ENCODE results near the gene CASZ1.

Gene CASZ1

GRCh38 chr1:10755970-10756521, 40.4 kb downstream of the CASZ1 start:
- Histone ChIP-seq H3K4me1 (ENCODE audit: insufficient read depth, poor library complexity, severe bottlenecking) (no peaks in the 10 kb centered on the region), H3K36me3 (ENCODE audit: low read depth) (no peaks in the 10 kb centered on the region), H3K9me3 (ENCODE audit: severe bottlenecking) (no peaks in the 10 kb centered on the region), H3K4me3 (ENCODE audit: severe bottlenecking) (no peak overlapping the region), H3K27ac (ENCODE audit: poor library complexity, severe bottlenecking) (no peak overlapping the region), H3K27me3 (ENCODE audit: insufficient read depth, poor library complexity, severe bottlenecking) (no peaks in the 10 kb centered on the region)
- no peak for DNase-seq (ENCODE audit: low spot score)
- TF ChIP-seq, protein P1, sequence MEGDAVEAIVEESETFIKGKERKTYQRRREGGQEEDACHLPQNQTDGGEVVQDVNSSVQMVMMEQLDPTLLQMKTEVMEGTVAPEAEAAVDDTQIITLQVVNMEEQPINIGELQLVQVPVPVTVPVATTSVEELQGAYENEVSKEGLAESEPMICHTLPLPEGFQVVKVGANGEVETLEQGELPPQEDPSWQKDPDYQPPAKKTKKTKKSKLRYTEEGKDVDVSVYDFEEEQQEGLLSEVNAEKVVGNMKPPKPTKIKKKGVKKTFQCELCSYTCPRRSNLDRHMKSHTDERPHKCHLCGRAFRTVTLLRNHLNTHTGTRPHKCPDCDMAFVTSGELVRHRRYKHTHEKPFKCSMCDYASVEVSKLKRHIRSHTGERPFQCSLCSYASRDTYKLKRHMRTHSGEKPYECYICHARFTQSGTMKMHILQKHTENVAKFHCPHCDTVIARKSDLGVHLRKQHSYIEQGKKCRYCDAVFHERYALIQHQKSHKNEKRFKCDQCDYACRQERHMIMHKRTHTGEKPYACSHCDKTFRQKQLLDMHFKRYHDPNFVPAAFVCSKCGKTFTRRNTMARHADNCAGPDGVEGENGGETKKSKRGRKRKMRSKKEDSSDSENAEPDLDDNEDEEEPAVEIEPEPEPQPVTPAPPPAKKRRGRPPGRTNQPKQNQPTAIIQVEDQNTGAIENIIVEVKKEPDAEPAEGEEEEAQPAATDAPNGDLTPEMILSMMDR (IDR thresholded peaks at IDR 0.05; ENCODE audit: poor library complexity, severe bottlenecking), result no peak
- ATAC-seq (ENCODE audit: low read depth), result peak; percentile 86

DNA sequence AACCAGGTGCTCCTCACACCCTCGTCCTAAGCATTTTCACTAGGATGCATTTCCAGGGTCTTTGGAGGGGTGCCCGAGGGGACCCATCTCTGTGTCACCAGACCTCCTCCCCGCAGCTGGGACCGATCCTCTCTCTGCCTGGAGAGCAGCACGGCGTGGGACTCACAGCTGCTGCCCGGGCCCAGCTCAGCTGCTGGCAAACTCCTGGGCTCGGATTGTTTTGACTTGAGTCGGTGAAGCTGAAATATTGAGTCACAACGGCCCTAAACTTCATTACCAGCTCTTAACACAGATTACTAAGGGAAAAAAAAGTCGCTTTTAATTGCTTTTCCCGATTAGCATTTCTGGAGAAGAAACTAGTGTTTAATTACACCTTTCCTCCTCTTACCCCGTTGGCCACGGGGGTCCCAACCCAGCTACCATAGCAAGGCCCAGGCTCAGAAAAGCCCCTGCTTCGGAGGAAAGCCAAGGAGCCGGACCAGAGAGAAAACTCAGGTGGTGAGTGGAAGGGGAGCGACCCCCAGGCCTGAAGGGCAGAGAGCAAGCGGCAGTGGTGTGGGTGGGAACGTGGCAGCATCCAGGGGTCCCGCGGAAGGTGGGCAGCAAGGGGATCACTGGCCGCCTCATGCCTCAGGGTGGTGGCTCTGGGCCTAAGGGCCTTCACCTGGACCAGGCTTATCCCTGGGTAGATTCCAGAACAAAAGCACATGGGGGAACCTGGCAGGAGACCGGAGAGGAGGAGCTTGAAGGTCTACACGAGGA, 41.7 kb downstream of the CASZ1 start:
- no peak for ATAC-seq (ENCODE audit: low read depth)
- TF ChIP-seq, protein P1 (IDR thresholded peaks at IDR 0.05; ENCODE audit: poor library complexity, severe bottlenecking), result no peak
- no peaks in the 10 kb centered on the region for H3K36me3 ChIP-seq (ENCODE audit: low read depth)

DNA sequence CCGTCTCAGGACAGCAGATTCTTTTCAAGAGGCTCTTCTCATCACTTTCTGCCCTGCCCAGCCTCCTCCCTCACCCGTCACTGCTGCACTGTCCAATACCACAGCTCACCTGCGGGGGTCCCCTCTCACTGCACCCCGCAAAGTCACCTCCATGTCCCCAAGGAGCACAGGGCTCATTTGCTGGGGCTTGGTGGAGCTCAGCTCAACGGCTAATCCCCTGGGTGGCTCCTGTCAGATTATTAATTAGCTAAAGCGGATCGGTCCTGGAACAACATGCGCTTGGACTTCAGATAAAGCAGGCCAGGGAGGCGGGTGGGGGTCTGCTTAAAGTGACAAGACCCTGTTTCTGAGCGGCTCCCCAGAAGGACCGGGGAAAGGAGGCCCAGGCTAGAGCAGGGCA, 43.1 kb downstream of the CASZ1 start:
- H3K27me3 ChIP-seq (ENCODE audit: insufficient read depth, poor library complexity, severe bottlenecking), result no peaks in the 10 kb centered on the region
- ATAC-seq (ENCODE audit: low read depth), result no peak
- DNase-seq (ENCODE audit: low spot score), result no peak
- H3K4me3 ChIP-seq (ENCODE audit: severe bottlenecking), result no peak overlapping the region
- no peaks in the 10 kb centered on the region for H3K36me3 ChIP-seq (ENCODE audit: low read depth)
- H3K4me1 ChIP-seq (ENCODE audit: insufficient read depth, poor library complexity, severe bottlenecking), result no peaks in the 10 kb centered on the region
- H3K27ac ChIP-seq (ENCODE audit: poor library complexity, severe bottlenecking), result no peak overlapping the region
- H3K9me3 ChIP-seq (ENCODE audit: severe bottlenecking), result no peaks in the 10 kb centered on the region
- TF ChIP-seq, protein P1 (IDR thresholded peaks at IDR 0.05; ENCODE audit: poor library complexity, severe bottlenecking), result no peak

More for the DNA sequence above, 41.7 kb downstream of the CASZ1 start:
- Histone ChIP-seq H3K27me3 (ENCODE audit: insufficient read depth, poor library complexity, severe bottlenecking) (no peaks in the 10 kb centered on the region), H3K4me1 (ENCODE audit: insufficient read depth, poor library complexity, severe bottlenecking) (no peaks in the 10 kb centered on the region), H3K4me3 (ENCODE audit: severe bottlenecking) (no peak overlapping the region), H3K9me3 (ENCODE audit: severe bottlenecking) (no peaks in the 10 kb centered on the region), H3K27ac (ENCODE audit: poor library complexity, severe bottlenecking) (no peak overlapping the region)
- DNase-seq (ENCODE audit: low spot score), result no peak

DNA sequence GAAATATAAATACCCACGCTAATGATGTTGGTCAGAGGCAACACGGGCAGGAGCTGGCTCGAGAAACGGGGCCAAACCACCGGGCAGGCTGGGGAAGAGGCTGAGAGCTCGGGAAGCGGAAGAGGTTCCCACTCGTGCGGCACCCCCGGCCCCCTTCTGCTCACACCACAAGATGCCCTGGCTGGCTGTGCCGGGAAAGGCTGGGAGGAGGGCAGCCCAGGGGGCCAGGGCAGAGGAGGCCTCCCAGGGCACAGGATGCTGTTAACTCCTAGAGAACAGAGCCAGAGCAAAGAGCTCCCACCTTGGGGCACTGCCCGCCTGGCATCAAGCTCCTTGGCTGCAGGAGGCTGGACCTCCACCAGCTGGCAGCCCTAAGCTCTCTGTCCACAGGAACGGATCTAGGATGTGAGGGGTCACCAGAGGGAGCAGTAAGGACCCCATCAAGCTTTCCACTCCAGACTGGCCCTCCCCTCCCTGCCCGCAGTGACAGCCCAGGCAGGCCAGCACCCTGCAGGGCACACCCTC, 44.8 kb downstream of the CASZ1 start:
- TF ChIP-seq, protein P1 (IDR thresholded peaks at IDR 0.05; ENCODE audit: poor library complexity, severe bottlenecking), result no peak
- H3K4me3 ChIP-seq (ENCODE audit: severe bottlenecking), result no peak overlapping the region
- no peak for DNase-seq (ENCODE audit: low spot score)
- no peaks in the 10 kb centered on the region for H3K4me1 ChIP-seq (ENCODE audit: insufficient read depth, poor library complexity, severe bottlenecking)
- no peaks in the 10 kb centered on the region for H3K36me3 ChIP-seq (ENCODE audit: low read depth)
- no peaks in the 10 kb centered on the region for H3K27me3 ChIP-seq (ENCODE audit: insufficient read depth, poor library complexity, severe bottlenecking)
- ATAC-seq (ENCODE audit: low read depth), result no peak
- H3K9me3 ChIP-seq (ENCODE audit: severe bottlenecking), result no peaks in the 10 kb centered on the region
- H3K27ac ChIP-seq (ENCODE audit: poor library complexity, severe bottlenecking), result no peak overlapping the region

DNA sequence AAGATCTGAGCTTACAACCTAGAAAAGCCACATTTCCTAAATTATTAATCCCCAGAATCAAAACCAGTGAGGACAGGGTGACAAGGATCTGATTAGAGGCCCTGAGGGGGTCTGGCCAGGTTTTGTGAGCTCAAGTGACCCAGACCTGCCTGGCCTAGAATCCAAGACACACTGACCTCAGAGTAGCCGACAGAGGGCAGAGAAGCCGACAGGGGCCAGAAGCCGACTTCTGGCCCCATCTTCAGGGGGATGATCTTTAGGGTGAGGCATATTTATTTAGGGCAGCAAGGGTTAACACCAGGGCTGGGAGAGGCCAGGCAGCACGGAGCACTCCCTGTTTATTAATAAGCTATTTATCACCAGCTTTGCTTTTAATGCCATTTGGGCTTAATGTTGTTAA, 45.3 kb downstream of the CASZ1 start:
- no peaks in the 10 kb centered on the region for H3K36me3 ChIP-seq (ENCODE audit: low read depth)
- DNase-seq (ENCODE audit: low spot score) (no peak), ATAC-seq (ENCODE audit: low read depth) (no peak)
- no peak overlapping the region for H3K27ac ChIP-seq (ENCODE audit: poor library complexity, severe bottlenecking)
- TF ChIP-seq, protein P1 (IDR thresholded peaks at IDR 0.05; ENCODE audit: poor library complexity, severe bottlenecking), result no peak
- H3K27me3 ChIP-seq (ENCODE audit: insufficient read depth, poor library complexity, severe bottlenecking), result no peaks in the 10 kb centered on the region
- H3K4me3 ChIP-seq (ENCODE audit: severe bottlenecking), result no peak overlapping the region
- no peaks in the 10 kb centered on the region for H3K9me3 ChIP-seq (ENCODE audit: severe bottlenecking)
- no peaks in the 10 kb centered on the region for H3K4me1 ChIP-seq (ENCODE audit: insufficient read depth, poor library complexity, severe bottlenecking)
